MCF 10A (cell line): ENCODE measurements around the gene ZNF592. TPM values are rescaled to one million over a fixed set of nuclear protein-coding genes. Genes with fewer than 3 reads are reported as not detected.

Experiments used
- BruUV-seq: library from RNA; stranded (reverse); fragments of 400-500 nt; replicated peaks from 2 replicates; lab custom pipeline; 2021; lab: Mats Ljungman, UMichigan
- CTCF ChIA-PET: fragments of 300-600 bp; sonication (Branson Sonifier 250); formaldehyde crosslinking; extraction: SDS; loops from one replicate; lab custom pipeline; 2021; ENCODE audit warnings: antibody characterized with exemption, inconsistent platforms; lab: Yijun Ruan, JAX
- POLR2A ChIA-PET: fragments of 300-600, 350-650 bp; sonication (Branson Sonifier 250); formaldehyde crosslinking; extraction: SDS; loops from one replicate; lab custom pipeline; 2020; ENCODE audit warnings: antibody characterized with exemption, inconsistent platforms; lab: Yijun Ruan, JAX
- DNase-seq: peaks from one replicate; pipeline ENCODE4 v3.0.0-alpha.2; 2018; ENCODE audit not compliant: unreplicated experiment
- H3K27ac Mint-ChIP-seq: one replicate; pipeline ENCODE4 v1.8.0; 2022; ENCODE audit warnings: mild to moderate bottlenecking, low read depth, mixed read lengths; ENCODE audit not compliant: unreplicated experiment
- H3K27me3 Mint-ChIP-seq: one replicate; pipeline ENCODE4 v1.8.0; 2022; ENCODE audit warnings: mixed read lengths; ENCODE audit not compliant: insufficient read depth, unreplicated experiment
- H3K36me3 Mint-ChIP-seq: one replicate; pipeline ENCODE4 v1.8.0; 2022; ENCODE audit warnings: mild to moderate bottlenecking, moderate library complexity, mixed read lengths; ENCODE audit not compliant: insufficient read depth, unreplicated experiment
- H3K4me1 Mint-ChIP-seq: one replicate; pipeline ENCODE4 v1.8.0; 2022; ENCODE audit warnings: mixed read lengths; ENCODE audit not compliant: insufficient read depth, unreplicated experiment
- H3K4me3 Mint-ChIP-seq: one replicate; pipeline ENCODE4 v1.8.0; 2022; ENCODE audit warnings: mild to moderate bottlenecking, moderate library complexity, mixed read lengths; ENCODE audit not compliant: unreplicated experiment
- H3K9me3 Mint-ChIP-seq: one replicate; pipeline ENCODE4 v1.8.0; 2022; ENCODE audit warnings: mixed read lengths; ENCODE audit not compliant: unreplicated experiment
- intact Hi-C: fragments of 100-400 bp; cut with micrococcal nuclease; formaldehyde crosslinking; loops from 2 replicates; pipeline ENCODE4 v1.14.1; 2022
- total RNA-seq: library from RNA; stranded (reverse); gene quantifications from 2 replicates; pipeline ENCODE4 v1.2.3, GENCODE V29; 2022
- TF ChIP-seq, protein P1 (sequence below): fragments of 200-600 bp; IDR thresholded peaks from one replicate; pipeline ENCODE4 v1.8.0; 2022; ENCODE audit warnings: antibody characterized with exemption, mild to moderate bottlenecking; ENCODE audit not compliant: unreplicated experiment

ZNF592 gene
- total RNA-seq, 1 experiment from 2014 or later: 27.5 TPM

- Mint-ChIP-seq H3K27ac (no peak overlapping the region), H3K36me3 (no peaks in the 10 kb centered on the region), H3K9me3 (no peaks in the 10 kb centered on the region), H3K27me3 (peaks cover 15% of the 10 kb centered on the region), H3K4me1 (no peaks in the 10 kb centered on the region), H3K4me3 (no peak overlapping the region)
- TF ChIP-seq, protein P1, sequence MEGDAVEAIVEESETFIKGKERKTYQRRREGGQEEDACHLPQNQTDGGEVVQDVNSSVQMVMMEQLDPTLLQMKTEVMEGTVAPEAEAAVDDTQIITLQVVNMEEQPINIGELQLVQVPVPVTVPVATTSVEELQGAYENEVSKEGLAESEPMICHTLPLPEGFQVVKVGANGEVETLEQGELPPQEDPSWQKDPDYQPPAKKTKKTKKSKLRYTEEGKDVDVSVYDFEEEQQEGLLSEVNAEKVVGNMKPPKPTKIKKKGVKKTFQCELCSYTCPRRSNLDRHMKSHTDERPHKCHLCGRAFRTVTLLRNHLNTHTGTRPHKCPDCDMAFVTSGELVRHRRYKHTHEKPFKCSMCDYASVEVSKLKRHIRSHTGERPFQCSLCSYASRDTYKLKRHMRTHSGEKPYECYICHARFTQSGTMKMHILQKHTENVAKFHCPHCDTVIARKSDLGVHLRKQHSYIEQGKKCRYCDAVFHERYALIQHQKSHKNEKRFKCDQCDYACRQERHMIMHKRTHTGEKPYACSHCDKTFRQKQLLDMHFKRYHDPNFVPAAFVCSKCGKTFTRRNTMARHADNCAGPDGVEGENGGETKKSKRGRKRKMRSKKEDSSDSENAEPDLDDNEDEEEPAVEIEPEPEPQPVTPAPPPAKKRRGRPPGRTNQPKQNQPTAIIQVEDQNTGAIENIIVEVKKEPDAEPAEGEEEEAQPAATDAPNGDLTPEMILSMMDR: no peak
- POLR2A ChIA-PET: interaction anchor here (1.7 kb wide), 1 partner anchor 12 kb away, joined by 3 read pairs; no protein-coding TSS in a partner anchor
- no TSS peak for BruUV-seq
- intact Hi-C loops: no loop called here
- DNase-seq: no peak
- CTCF ChIA-PET: interaction anchor here (0.6 to 0.9 kb wide), 3 partner anchors 11 to 89 kb away, joined by 3 to 4 read pairs (median 3); no protein-coding TSS in a partner anchor
Observed at GRCh38 chr15:84822653-84823281, 74.4 kb downstream of the ZNF592 start.

DNA sequence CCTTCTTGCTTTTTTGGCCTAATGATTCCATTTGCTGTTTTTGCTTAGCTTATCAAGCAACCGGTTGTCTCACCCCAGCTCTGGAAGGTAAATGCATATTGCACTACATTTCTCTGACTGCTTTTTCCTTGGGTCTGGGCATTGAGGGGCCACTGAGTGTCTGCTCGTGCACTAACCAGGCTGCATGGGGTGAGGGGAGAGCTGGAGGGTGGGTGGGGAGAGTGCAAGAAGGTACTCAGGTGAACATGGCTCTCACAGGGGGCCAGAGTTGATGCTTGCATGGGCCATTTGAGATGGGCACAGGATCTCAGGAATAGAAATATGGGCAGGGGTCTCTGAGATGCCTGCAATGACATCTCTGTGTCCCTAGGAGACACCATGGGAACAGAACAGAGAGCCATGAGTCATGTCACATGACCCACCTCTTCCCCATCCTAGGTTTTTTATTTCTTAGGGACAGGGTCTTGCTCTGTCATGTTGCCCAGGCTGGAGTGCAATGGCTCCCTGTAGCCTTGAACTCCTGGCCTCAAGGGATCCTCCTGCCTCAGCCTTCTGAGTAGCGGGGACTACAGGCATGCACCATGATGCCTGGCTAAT lies 75.0 kb downstream of the ZNF592 start:
- intact Hi-C loops: no loop called here
- no peaks in the 10 kb centered on the region for H3K4me1 Mint-ChIP-seq
- peaks cover 15% of the 10 kb centered on the region for H3K27me3 Mint-ChIP-seq
- DNase-seq: no peak
- no peak overlapping the region for H3K4me3 Mint-ChIP-seq
- POLR2A ChIA-PET: interaction anchor here (0.9 kb wide), 1 partner anchor 13 kb away, joined by 3 read pairs; no protein-coding TSS in a partner anchor
- TF ChIP-seq, protein P1: no peak
- BruUV-seq: no TSS peak
- CTCF ChIA-PET: interaction anchor here (0.6 to 0.7 kb wide), 2 partner anchors 11 to 89 kb away, joined by 3 to 4 read pairs; no protein-coding TSS in a partner anchor
- no peak overlapping the region for H3K27ac Mint-ChIP-seq
- no peaks in the 10 kb centered on the region for H3K36me3 Mint-ChIP-seq
- H3K9me3 Mint-ChIP-seq: no peaks in the 10 kb centered on the region

- POLR2A ChIA-PET: interaction anchor here (0.9 to 1.3 kb wide), 2 partner anchors 12 to 18 kb away, joined by 3 read pairs; no protein-coding TSS in a partner anchor
- Mint-ChIP-seq H3K36me3 (no peaks in the 10 kb centered on the region), H3K27me3 (peaks cover 15% of the 10 kb centered on the region), H3K9me3 (no peaks in the 10 kb centered on the region), H3K4me3 (no peak overlapping the region), H3K27ac (no peak overlapping the region), H3K4me1 (no peaks in the 10 kb centered on the region)
- CTCF ChIA-PET: interaction anchor here (0.5 to 0.8 kb wide), 5 partner anchors 9 to 1895 kb away, joined by 3 to 6 read pairs (median 3); no protein-coding TSS in a partner anchor
- intact Hi-C loops: no loop called here
- TF ChIP-seq, protein P1: no peak
- no TSS peak for BruUV-seq
- DNase-seq: no peak
Observed at GRCh38 chr15:84824260-84825007, 76.0 kb downstream of the ZNF592 start.
